ENCODE data around the gene PFDN6.

GRCh38 chr6:33279257-33279695 is 10.1 kb upstream of the PFDN6 start:
- TF ChIP-seq POLR2AphosphoS5 (IDR thresholded peaks at IDR 0.05; ENCODE audit: insufficient read depth in 1 of 2, low read depth in 1 of 2) (no peak), CTCF (IDR thresholded peaks at IDR 0.05) (no peak)
